Measurements from ENCODE around the gene SNAI1.

The SNAI1 gene

DNA sequence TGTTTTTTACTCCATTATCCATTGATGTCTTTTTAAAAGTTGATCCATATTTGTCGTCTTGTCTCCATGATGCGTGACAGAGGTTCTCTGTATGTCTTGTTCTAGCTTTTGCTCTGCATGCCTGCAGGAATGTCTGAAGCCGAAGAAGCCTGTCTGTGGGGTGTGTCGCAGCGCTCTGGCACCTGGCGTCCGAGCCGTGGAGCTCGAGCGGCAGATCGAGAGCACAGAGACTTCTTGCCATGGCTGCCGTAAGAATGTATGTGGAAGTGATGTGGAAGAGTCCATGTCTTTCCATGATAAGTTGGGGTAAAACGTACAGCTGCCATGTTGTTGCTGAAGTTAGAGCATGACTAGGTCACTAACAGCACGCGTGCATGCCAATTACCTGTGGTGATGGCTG, 41.3 kb upstream of the SNAI1 start:
- H3K27ac ChIP-seq: no peak overlapping the region
- TF ChIP-seq CTCF (conservative IDR thresholded peaks at IDR 0.05; ENCODE audit: low read depth): no peak
- no peak for DNase-seq (ENCODE audit: low spot score)
- ChIA-PET CTCF (interaction anchor here (0.6 to 0.7 kb wide), 6 partner anchors 84 to 1278 kb away, joined by 3 to 4 read pairs (median 4); no protein-coding TSS in a partner anchor), POLR2A (ENCODE audit: low non-redundant PET) (no interaction called here)

- no peak for TF ChIP-seq CTCF (conservative IDR thresholded peaks at IDR 0.05; ENCODE audit: low read depth)
- no peak overlapping the region for H3K27ac ChIP-seq
- DNase-seq (ENCODE audit: low spot score): no peak
- CTCF ChIA-PET: interaction anchor here (0.7 to 1.8 kb wide), 3 partner anchors 37 to 129 kb away, joined by 4 to 18 read pairs (median 4); no protein-coding TSS in a partner anchor
- POLR2A ChIA-PET (ENCODE audit: low non-redundant PET): interaction anchor here (0.7 kb wide), 1 partner anchor 401 kb away, joined by 3 read pairs; no protein-coding TSS in a partner anchor
Observed at GRCh38 chr20:49942303-49942702, 40.5 kb upstream of the SNAI1 start.

DNA sequence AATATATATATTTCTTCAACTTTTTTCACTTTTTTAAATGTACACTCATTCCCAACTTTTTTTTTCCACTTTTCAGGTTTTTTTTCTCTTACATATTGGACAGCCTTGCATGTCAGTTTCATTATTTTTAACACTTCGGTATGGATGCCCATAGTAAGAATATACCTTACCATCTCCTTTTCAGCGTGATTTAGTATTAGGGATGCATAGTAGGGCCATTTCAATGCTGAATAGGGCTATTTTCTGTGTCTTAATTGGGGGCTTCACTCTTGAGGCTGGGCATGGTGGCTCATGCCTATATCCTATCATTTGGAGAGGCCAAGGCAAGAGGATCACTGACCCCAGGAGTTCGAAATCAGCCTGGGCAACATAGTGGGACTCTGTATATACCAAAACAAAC, 39.8 kb upstream of the SNAI1 start:
- no peak for DNase-seq (ENCODE audit: low spot score)
- POLR2A ChIA-PET (ENCODE audit: low non-redundant PET): interaction anchor here (0.7 to 0.8 kb wide), 2 partner anchors 27 to 402 kb away, joined by 3 to 9 read pairs; no protein-coding TSS in a partner anchor
- no peak for TF ChIP-seq CTCF (conservative IDR thresholded peaks at IDR 0.05; ENCODE audit: low read depth)
- H3K27ac ChIP-seq: no peak overlapping the region
- CTCF ChIA-PET: interaction anchor here (0.5 to 1.8 kb wide), 4 partner anchors 33 to 129 kb away, joined by 4 to 18 read pairs (median 4); no protein-coding TSS in a partner anchor

- POLR2A ChIA-PET (ENCODE audit: low non-redundant PET): no interaction called here
- no peak for DNase-seq (ENCODE audit: low spot score)
- CTCF ChIA-PET: interaction anchor here (0.6 to 1.3 kb wide), 2 partner anchors 34 to 126 kb away, joined by 3 to 5 read pairs; no protein-coding TSS in a partner anchor
- TF ChIP-seq CTCF (conservative IDR thresholded peaks at IDR 0.05; ENCODE audit: low read depth): no peak
- H3K27ac ChIP-seq: no peak overlapping the region
Observed at GRCh38 chr20:49945306-49945700, 37.5 kb upstream of the SNAI1 start.

DNA sequence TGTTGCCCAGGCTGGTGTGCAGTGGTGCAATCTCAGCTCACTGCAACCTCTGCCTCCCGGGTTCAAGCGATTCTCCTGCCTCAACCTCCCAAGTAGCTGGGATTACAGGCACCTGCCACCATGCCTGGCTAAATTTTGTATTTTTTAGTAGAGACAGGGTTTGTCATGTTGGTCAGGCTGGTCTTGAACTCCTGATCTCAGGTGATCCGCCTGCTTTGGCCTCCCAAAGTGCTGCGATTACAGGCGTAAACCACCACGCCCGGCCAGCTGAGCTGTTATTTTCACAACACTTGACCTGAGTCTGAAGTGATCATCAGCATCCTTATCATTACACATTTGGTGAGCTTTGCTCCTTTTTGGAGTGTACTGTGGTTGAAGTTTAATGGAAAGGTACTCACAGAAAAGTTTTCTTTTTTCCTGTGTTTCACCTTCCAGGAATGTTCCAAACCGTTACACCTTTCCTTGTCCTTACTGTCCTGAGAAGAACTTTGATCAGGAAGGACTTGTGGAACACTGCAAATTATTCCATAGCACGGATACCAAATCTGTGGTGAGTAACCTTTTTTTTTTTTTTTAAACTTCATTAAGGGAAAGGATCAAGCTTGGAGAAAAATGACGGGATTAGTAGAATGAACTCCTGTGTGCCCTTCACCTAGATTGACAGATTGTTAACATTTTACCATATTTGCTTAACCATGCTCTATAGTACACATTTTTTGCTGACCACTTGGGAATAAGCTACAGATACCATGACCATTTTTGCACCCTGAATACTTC, 36.9 kb upstream of the SNAI1 start:
- no peak for DNase-seq (ENCODE audit: low spot score)
- POLR2A ChIA-PET (ENCODE audit: low non-redundant PET): interaction anchor here (0.7 kb wide), 1 partner anchor 26 kb away, joined by 5 read pairs; no protein-coding TSS in a partner anchor
- no peak overlapping the region for H3K27ac ChIP-seq
- CTCF ChIA-PET: interaction anchor here (0.6 to 1.3 kb wide), 3 partner anchors 33 to 308 kb away, joined by 3 to 5 read pairs (median 4); no protein-coding TSS in a partner anchor
- no peak for TF ChIP-seq CTCF (conservative IDR thresholded peaks at IDR 0.05; ENCODE audit: low read depth)

GRCh38 chr20:49948178-49948577, 34.6 kb upstream of the SNAI1 start:
- no peak for DNase-seq (ENCODE audit: low spot score)
- ChIA-PET CTCF (interaction anchor here (0.6 to 1.1 kb wide), 2 partner anchors 31 to 34 kb away, joined by 3 to 5 read pairs; no protein-coding TSS in a partner anchor), POLR2A (ENCODE audit: low non-redundant PET) (interaction anchor here (0.7 kb wide), 1 partner anchor 9 kb away, joined by 5 read pairs; no protein-coding TSS in a partner anchor)
- no peak overlapping the region for H3K27ac ChIP-seq
- no peak for TF ChIP-seq CTCF (conservative IDR thresholded peaks at IDR 0.05; ENCODE audit: low read depth)
